Activated B cell treated with CpG ODN at 0.5 μM for 24 hours (primary cell): ENCODE data around the gene E4F1. TPM values are rescaled to one million over a fixed set of nuclear protein-coding genes. Genes with fewer than 3 reads are reported as not detected.

ENCODE experiments used
- ATAC-seq: fragments of 200-7000 bp; cut with Tn5 transposase; one replicate; pipeline ENCODE4 v1.10.0; 2021; ENCODE audit warnings: low read depth, mild to moderate bottlenecking, moderate library complexity
- CTCF ChIA-PET: fragments of 350-600 bp; sonication (Branson Sonifier 250); formaldehyde crosslinking; loops from one replicate; lab custom pipeline; 2021; ENCODE audit warnings: antibody characterized with exemption; lab: Charles Lee
- POLR2A ChIA-PET: fragments of 350-600 bp; sonication (Branson Sonifier 250); formaldehyde crosslinking; loops from one replicate; lab custom pipeline; 2021; ENCODE audit warnings: antibody characterized with exemption; lab: Charles Lee
- DNase-seq: peaks from one replicate; pipeline ENCODE4 v3.0.0; 2022
- H3K27ac Mint-ChIP-seq: one replicate; pipeline ENCODE4 v1.8.0; 2020; ENCODE audit warnings: mixed read lengths
- H3K27me3 Mint-ChIP-seq: one replicate; pipeline ENCODE4 v1.8.0; 2021; ENCODE audit warnings: mixed read lengths
- H3K36me3 Mint-ChIP-seq: one replicate; pipeline ENCODE4 v1.8.0; 2021; ENCODE audit warnings: low read depth, mixed read lengths
- H3K4me1 Mint-ChIP-seq: one replicate; pipeline ENCODE4 v1.8.0; 2021; ENCODE audit warnings: mixed read lengths
- H3K4me3 Mint-ChIP-seq: one replicate; pipeline ENCODE4 v1.8.0; 2020; ENCODE audit warnings: mild to moderate bottlenecking, mixed read lengths
- H3K9me3 Mint-ChIP-seq: one replicate; pipeline ENCODE4 v1.8.0; 2020; ENCODE audit warnings: mixed read lengths
- intact Hi-C: fragments of 100-400 bp; cut with micrococcal nuclease; formaldehyde crosslinking; loops from one replicate; pipeline ENCODE4 v1.15.1; 2024
- total RNA-seq: library from RNA; stranded (reverse); gene quantifications from 2 replicates; pipeline ENCODE4 v1.2.3, GENCODE V29; 2022
- TF ChIP-seq, protein P1 (sequence below): fragments of 200-600 bp; IDR thresholded peaks from one replicate; pipeline ENCODE4 v1.8.0; 2022; ENCODE audit warnings: antibody characterized with exemption, mild to moderate bottlenecking

Gene E4F1
- total RNA-seq, 1 donor from 2014 or later: 29.9 TPM

DNA sequence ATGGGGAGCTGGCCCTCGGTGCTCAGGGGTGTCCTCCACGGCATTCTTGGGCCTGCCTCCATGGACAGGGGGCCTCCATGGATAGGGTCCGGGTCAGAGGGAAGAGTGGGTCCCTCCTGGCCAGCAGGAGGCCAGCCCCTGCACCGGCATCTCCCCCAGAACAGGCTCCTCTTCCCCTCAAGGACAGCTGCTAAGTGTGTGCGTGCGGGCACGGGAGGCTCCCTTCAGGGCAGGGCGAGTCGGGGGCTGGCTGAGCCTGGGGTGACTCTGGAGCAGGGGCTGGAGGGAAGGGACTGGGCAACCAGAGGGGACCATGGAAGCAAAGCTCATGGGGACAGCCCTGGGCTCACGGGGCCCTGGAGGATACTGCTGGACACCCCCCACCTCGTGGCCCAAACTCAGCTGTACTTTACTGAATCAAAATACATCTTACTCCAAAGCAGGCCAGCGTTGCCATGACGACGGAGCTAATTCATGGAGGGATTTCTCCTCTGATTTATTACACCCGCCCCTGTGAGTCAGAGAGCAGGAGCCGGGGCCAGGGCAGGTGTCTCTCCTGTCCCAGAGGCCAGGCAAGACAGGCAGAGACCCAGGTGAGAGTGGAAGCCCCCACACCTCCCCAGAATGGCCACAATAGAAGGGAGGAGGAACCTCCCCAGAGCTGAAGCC, 29.1 kb upstream of the E4F1 start:
- H3K9me3 Mint-ChIP-seq: no peaks in the 10 kb centered on the region
- peaks cover 19% of the 10 kb centered on the region for H3K27me3 Mint-ChIP-seq
- DNase-seq: no peak
- POLR2A ChIA-PET: interaction anchor here (0.6 to 5.3 kb wide), 5 partner anchors 20 to 307 kb away, joined by 3 to 26 read pairs (median 4); partner anchors contain the start of genes ECI1 and TRAF7
- TF ChIP-seq, protein P1, sequence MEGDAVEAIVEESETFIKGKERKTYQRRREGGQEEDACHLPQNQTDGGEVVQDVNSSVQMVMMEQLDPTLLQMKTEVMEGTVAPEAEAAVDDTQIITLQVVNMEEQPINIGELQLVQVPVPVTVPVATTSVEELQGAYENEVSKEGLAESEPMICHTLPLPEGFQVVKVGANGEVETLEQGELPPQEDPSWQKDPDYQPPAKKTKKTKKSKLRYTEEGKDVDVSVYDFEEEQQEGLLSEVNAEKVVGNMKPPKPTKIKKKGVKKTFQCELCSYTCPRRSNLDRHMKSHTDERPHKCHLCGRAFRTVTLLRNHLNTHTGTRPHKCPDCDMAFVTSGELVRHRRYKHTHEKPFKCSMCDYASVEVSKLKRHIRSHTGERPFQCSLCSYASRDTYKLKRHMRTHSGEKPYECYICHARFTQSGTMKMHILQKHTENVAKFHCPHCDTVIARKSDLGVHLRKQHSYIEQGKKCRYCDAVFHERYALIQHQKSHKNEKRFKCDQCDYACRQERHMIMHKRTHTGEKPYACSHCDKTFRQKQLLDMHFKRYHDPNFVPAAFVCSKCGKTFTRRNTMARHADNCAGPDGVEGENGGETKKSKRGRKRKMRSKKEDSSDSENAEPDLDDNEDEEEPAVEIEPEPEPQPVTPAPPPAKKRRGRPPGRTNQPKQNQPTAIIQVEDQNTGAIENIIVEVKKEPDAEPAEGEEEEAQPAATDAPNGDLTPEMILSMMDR: no peak
- ATAC-seq: no peak
- H3K4me1 Mint-ChIP-seq: peaks cover 8% of the 10 kb centered on the region
- intact Hi-C loops: no loop called here
- no peak overlapping the region for H3K4me3 Mint-ChIP-seq
- H3K36me3 Mint-ChIP-seq: no peaks in the 10 kb centered on the region
- CTCF ChIA-PET: interaction anchor here (1.0 to 2.1 kb wide), 6 partner anchors 20 to 307 kb away, joined by 3 to 34 read pairs (median 8); partner anchors contain the start of genes ECI1 and PGP
- H3K27ac Mint-ChIP-seq: no peak overlapping the region

DNA sequence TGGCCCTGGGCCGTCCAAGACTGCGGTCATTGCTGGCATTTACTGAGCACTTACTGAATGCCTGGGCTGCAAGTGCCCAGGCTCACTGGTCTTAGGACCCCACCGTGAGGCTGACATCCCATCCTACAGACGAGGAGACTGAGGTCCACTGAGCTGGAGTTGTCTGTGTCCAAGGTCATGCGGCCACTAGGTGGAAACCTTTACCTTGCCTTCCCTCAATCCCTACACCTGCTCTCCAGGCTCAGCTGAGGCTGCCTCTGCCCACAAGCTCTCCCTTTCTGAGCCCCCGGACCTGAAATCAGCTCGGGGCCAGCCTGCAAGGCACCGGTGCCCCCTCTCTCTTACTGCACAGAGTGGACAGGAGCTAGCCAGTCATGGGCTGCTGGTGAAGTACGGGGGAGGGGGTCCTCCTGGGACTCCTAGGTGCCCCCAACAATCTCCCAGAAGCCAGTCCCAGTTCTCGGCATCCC, 28.5 kb upstream of the E4F1 start:
- no peaks in the 10 kb centered on the region for H3K36me3 Mint-ChIP-seq
- ChIA-PET POLR2A (interaction anchor here (0.6 to 5.3 kb wide), 6 partner anchors 20 to 306 kb away, joined by 3 to 26 read pairs (median 4); partner anchors contain the start of genes ECI1, RPS2 and TRAF7), CTCF (interaction anchor here (0.6 to 2.1 kb wide), 8 partner anchors 20 to 308 kb away, joined by 3 to 34 read pairs (median 3); partner anchors contain the start of genes ECI1 and PGP)
- intact Hi-C loops: loop anchor here (1.0 kb wide), 4 partner anchors 56 to 306 kb away; partner anchors contain the start of genes ABCA3 and ECI1
- no peak for DNase-seq
- peaks cover 8% of the 10 kb centered on the region for H3K4me1 Mint-ChIP-seq
- H3K27me3 Mint-ChIP-seq: peaks cover 19% of the 10 kb centered on the region
- H3K27ac Mint-ChIP-seq: no peak overlapping the region
- ATAC-seq: peak; percentile 76
- peak overlapping the region; percentile 56 for H3K4me3 Mint-ChIP-seq
- TF ChIP-seq, protein P1: no peak
- H3K9me3 Mint-ChIP-seq: no peaks in the 10 kb centered on the region

DNA sequence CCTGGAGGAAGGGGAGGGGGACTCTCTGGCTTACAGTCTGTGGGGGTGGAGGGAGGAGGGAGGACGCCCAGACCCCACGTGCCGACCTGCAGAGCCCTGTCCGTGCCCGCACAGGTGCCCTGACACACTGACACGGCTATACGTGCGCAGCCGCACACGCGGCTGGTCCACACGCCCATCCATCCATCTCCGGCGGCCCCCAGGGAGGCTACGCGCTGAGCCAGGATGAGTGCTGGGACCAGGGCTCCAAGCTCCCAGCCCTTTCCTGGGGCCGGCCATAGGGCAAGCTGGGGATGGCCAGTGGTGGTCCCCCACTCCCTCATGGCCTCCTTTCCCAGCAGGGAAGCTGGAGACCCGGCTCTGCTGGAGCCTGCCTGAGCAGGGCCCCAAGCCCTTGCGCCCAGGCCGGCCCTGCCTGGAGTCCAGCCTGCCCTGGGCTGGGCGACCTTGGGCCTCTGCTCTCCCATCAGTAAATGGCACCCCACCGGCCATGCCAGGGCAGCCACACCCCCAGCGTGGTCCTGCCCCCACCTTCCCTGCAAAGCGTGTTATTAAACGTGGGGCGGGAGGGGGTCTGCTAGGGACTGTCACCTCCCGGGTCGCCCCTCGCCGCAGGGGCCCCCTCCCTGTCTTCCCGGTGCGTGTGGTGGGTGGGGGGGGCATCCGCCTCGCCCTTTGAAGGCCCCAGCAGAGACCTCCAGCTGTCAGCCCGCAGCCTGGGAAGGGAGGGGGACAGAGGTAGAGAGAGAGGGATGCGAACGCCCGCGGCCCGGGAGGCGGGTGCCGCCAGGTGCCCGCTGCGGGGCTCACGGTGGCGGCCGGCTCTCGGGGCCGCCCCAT, 27.8 kb upstream of the E4F1 start:
- Mint-ChIP-seq H3K36me3 (no peaks in the 10 kb centered on the region), H3K9me3 (no peaks in the 10 kb centered on the region), H3K4me1 (peaks cover 8% of the 10 kb centered on the region), H3K27ac (no peak overlapping the region), H3K27me3 (peaks cover 21% of the 10 kb centered on the region), H3K4me3 (peak overlapping the region; percentile 52)
- ChIA-PET POLR2A (interaction anchor here (0.9 to 5.3 kb wide), 4 partner anchors 40 to 305 kb away, joined by 4 to 26 read pairs (median 10); partner anchors contain the start of genes ECI1, RPS2 and TRAF7), CTCF (interaction anchor here (0.6 to 2.1 kb wide), 8 partner anchors 9 to 307 kb away, joined by 3 to 34 read pairs (median 3); partner anchors contain the start of gene ECI1)
- intact Hi-C loops: loop anchor here (1.0 kb wide), 4 partner anchors 56 to 306 kb away; partner anchors contain the start of genes ABCA3 and ECI1
- TF ChIP-seq, protein P1: no peak
- peak; percentile 11 for ATAC-seq
- no peak for DNase-seq

DNA sequence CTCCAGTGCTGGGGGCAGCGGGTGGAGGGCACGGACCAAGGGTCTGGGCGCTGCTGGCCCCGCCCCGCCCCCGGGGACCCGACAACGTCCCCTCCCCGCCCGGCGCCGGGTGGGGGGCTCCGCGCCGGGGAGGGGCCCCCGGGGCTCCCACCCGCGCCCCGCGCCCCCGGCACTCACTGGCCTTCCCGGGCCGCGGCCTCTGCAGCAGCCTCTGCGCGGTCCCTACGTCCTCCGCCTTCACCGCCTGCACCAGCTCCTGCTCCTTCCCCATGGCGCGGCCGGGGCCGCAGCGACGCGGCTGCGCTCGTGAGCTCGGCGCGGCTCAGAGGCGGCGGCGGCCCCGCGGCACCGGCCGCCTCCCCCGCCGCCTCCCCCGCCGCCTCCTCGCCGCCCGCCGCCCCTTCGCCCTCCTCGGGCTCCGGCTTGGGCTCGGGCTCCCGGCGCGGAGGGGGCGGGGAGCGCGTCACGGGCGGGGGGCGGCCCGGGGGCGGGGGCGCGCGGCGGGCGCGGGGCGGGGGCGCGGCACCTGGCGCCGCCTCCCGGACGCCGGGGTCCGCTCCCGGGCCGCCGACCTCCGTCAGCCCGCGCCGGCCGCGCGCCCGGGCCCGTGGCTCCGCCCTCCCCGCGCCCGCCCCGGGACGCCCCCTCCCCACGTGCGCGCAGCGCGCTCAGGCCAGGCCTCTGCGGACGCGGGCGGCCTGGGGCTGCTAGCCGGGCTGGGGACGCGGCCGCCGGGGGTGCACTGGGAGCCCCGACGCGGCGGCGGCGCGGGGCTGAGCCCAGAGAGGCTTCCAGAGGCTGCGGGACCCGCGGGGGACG, 27.0 kb upstream of the E4F1 start, which contains the start of gene CASKIN1:
CASKIN1 (minus strand) TSS at position 444 of the 819 bp plus-strand sequence; CDS start at position 271, 173 bp downstream.
- H3K27ac Mint-ChIP-seq: no peak within 1 kb of the TSS

More for the DNA sequence above, 27.0 kb upstream of the E4F1 start, which contains the start of gene CASKIN1:
- ATAC-seq: peak; percentile 51
- peaks cover 21% of the 10 kb centered on the region for H3K27me3 Mint-ChIP-seq
- POLR2A ChIA-PET: interaction anchor here (1.5 to 5.3 kb wide), 3 partner anchors 41 to 232 kb away, joined by 4 to 26 read pairs (median 17); partner anchors contain the start of genes ECI1, RPS2 and TRAF7
- intact Hi-C loops: no loop called here
- H3K36me3 Mint-ChIP-seq: no peaks in the 10 kb centered on the region
- peak within 1 kb of the TSS; percentile 60 for H3K4me3 Mint-ChIP-seq
- TF ChIP-seq, protein P1: no peak
- CTCF ChIA-PET: interaction anchor here (1.0 to 1.8 kb wide), 3 partner anchors 8 to 291 kb away, joined by 3 to 13 read pairs (median 3); no protein-coding TSS in a partner anchor
- no peak for DNase-seq
- peaks cover 8% of the 10 kb centered on the region for H3K4me1 Mint-ChIP-seq
- no peaks in the 10 kb centered on the region for H3K9me3 Mint-ChIP-seq
